CD1c-positive myeloid dendritic cell (primary cell): ENCODE data around the gene BRD3.

Experiments
- DNase-seq: peaks from one replicate; pipeline ENCODE4 v3.0.0-alpha.2; 2016; ENCODE audit errors: extremely low spot score

BRD3 gene

GRCh38 chr9:134066913-134067851, 644 bp downstream of the BRD3 start:
- peak; percentile 26 for DNase-seq

DNA sequence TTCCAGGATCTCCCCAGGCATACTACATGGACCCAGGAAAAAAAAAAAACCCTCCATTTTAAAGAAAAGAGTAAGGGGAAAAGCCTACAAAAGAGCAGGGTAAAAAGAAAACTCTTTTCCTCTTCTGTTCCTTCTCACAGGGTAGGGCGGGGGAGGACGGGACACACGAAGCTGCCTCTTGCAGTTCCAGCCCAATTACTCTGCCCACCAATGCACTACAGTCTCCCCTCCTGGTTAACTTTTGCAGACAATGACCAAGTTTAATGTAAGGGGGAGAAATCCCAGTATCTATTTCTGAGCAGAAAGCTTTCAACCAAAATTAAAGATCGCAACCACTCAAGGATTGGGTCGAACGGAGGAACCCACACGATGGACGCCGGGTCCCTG, 1.3 kb downstream of the BRD3 start:
- DNase-seq = peak; percentile 19

- DNase-seq = peak; percentile 72
Measured at GRCh38 chr9:134065612-134066419, 2.0 kb downstream of the BRD3 start.

DNA sequence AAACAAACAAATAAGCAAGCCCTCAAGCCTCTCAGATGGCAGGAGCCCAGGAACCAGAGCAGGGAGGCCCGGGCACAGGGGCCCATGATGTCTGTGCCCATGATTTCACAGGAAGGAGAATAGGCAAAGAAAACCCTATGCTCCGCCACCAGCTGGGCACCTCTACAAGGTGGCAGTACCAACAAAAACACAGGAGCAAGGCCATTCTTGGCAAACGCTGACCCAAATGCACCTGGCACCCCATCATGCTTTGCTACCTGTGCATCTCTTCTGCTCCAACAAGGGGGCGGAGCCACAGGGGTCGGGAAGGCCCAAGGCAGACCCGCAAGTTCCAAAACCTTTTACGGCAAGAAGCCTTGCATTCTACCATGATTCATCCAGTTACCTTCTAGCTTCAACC, 3.1 kb downstream of the BRD3 start:
- no peak for DNase-seq

GRCh38 chr9:134063571-134064450, 4.0 kb downstream of the BRD3 start:
- DNase-seq = no peak

- no peak for DNase-seq
Measured at GRCh38 chr9:134063088-134063570, 4.7 kb downstream of the BRD3 start.

GRCh38 chr9:134062461-134063087, 5.3 kb downstream of the BRD3 start:
- DNase-seq = peak; percentile 30

- DNase-seq = no peak
Measured at GRCh38 chr9:134061688-134062371, 6.0 kb downstream of the BRD3 start.

GRCh38 chr9:134061019-134061687, 6.7 kb downstream of the BRD3 start:
- no peak for DNase-seq

DNA sequence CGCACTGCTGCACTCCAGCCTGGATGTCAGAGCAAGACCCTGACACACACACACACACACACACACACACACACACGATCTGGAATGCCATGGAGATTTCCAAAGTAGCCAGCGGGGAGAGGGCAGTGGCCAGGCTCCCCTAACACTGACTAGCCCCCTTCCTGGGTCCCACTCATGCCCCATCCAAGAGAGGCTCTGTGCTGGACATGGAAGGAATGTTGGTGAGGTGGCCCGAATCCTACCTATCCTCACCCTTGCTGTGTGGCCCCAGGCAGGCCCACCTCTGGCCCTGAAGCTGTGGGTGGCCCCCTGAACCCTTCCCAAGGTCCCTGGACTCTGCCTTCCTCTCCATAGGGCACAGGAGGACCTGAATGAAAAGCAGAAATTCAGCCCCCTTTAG, 7.3 kb downstream of the BRD3 start:
- DNase-seq = no peak

DNA sequence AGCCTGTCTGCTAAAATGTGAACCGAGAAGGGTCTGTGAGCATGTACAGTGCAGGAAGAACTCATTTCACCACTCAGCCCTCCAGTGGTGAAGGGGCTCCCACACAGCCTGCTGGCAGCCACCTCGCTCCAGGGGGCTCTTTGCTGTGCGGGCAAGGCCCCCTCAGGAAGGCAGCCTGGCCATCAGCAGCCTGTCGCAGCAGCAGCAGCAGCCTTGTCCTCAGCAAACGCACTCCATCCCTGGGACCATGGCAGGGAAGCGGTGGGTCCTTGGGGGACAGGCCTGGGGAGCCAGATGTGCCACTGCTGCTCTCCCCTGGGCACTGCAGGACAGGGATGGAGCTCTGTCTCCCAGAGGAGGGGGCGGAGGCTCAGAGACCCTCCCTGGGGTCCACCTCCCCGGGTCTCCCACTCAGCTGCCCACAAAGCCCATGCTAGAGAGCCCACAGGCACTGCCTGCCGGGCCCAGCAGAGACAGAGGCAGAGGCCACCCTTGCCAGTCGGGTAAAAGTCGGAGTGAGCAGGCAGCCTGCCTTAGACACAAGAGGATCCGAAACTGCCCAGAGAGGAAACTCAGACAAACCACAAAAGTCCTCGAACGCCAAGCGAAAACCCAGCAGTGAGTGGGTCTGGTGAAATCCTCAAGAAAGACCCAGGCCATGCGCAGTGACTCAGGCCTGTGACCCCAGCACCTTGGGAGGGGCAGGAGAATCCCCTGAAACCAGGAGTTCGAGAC, 8.0 kb downstream of the BRD3 start:
- DNase-seq = peak; percentile 94

DNA sequence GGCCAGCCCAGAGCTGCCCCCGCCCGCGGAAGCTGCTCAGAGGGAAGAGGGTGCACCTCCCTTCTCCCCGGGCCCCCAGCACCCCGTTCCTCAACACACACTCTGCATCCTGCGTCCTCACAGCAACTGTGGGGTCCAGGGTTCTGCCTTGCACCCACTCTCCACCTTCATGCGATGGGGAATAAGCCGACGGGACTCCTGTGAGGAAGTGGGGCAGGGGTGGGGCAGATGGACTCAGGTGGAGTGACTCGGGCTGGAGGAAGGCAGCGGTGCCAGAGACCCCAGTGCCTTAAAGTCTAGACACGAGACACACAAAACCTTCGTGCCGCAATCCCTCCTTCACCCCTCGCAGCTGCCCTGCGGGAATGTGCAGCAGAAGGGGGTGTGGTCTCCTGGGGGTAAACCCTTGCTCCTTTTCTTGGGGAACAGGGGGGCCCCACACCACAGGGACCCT, 8.6 kb downstream of the BRD3 start:
- no peak for DNase-seq

- DNase-seq = no peak
Measured at GRCh38 chr9:134058716-134059115, 9.1 kb downstream of the BRD3 start.

DNA sequence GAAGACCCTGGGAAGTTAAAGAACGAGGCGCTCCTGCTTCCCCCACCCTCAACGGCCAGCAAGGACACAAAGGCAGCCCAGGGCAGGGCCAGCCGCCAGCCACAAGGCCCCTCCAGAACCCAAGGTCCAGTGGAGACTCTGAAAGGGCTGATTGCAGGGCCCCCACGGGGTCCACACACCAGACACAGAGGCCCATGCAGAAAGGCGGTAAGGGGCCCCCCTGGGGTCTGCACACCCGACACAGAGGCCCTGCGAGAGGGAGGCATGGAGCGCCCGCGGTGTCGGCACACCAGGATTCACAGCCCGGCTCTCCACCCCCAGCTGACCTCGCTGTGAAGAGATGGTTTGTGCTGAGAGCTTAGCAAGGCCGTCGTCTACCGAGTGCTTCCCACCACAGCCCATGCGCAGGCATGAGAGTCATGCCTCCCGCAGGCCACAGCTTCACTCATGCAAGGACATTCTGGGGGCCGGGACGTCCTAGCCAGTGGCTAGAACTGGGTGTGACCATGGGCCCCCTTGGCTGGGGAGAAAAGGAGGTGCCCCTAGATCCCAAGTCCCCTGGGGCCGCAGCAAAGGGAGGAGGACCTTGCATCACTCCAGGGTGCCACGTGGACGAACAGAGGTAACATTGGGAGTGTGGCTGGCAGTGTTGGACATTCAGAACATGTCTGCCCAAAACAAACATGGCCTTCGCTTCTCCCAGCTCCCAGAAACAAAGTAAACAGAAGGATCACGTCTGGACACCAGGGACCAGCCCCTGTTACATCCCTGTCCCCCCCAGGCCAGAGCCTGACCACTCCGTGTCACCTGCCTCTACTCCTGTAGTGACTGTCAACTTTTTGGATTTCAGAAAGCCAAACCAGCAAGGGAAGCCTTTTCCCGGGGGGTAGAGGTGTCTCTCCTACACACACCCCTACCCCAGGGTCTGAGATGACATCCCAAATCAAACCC, 9.8 kb downstream of the BRD3 start:
- DNase-seq = no peak

DNA sequence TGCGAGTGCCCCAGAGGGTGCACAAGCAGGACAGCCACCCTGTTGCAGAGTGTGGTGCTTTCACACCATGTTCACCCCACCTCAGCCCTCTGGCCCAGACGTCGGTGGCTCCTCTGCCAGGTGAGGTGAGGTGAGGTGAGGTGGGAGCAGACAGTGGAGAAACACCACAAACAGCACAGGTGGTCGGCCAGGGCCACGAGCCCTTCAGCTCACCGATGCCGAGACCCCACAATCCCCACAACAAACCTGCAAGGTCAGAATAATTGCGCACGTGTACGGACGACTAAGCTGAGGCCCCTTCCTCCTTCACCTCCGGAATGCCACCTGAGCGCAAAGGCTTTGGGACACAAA, 10.5 kb downstream of the BRD3 start:
- DNase-seq = no peak

DNA sequence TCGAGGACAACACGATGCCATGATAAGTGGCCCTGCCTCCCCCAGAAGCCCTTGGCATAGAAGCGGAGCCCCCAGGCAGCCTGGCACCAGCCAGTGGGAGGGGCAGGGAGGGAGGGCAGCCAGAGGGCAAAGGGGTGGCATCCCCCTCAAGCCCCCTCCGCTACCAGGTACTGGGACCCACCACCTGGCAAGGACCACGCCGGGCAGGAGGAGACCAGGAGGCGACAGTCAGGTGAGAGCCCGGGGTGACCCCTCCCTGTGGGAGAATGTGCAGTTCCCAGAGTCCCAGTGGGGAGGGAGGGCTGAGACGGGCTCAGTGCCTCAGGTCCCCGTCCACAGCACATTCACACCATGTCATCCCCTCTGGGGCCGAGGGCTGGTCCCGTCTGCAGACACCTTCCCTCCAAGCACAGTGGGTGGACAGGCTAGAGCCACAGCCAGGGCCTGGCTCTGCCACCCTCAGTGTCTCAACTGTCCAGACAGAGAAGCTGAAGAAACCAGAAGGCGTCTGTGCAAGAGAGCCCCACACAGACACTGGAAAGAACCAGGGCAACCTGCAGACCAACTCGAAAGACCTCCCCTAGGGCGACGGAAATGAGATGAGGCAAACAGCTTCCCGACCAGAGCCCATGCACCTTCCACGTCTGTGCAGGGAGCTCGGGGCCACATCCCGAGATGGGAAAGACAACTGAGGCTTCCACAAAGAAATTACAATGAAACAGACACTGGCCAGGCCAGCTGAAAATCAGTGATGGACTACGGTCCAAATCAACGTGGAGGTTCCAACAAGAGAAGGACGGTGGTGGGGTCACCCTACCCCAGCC, 11.1 kb downstream of the BRD3 start:
- no peak for DNase-seq

DNA sequence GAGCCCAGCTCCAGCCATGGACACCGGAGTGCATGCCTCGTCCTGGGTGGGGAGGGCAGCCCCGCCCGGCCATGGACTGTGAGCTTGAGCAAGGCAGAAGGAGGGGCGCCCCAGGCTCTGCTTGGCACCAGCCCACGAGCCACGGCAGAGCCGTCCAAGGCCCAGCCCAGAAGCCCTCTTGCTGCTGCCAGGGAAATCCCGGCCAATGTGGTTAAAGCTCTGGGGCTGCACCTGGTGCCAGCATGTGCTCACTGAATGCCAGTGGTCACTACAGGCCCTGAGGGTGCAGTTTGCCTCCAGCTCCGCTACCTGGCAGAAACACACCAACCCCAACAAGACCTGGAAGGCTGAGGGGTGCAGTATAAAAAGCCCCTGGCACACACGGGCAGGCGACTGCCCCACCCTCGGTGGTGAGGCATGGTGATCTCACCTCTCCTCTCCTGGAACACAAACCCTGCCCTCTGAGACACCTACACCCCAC, 11.8 kb downstream of the BRD3 start:
- DNase-seq = no peak
